H9 (cell line): Measurements from ENCODE around the gene HORMAD2. TPM values are rescaled to one million over a fixed set of nuclear protein-coding genes. Genes with fewer than 3 reads are reported as not detected.

Experiments
- DNase-seq: peaks from one replicate; pipeline ENCODE4 v3.0.0-alpha.2; 2017
- H2AFZ ChIP-seq: one replicate; pipeline ENCODE4 v1.6.1; 2013; ENCODE audit warnings: mild to moderate bottlenecking, low read length, control low read depth, moderate library complexity
- H2AK5ac ChIP-seq: 2 replicates; pipeline ENCODE4 v1.6.1; 2013; ENCODE audit warnings: low read length, control low read depth, mixed read lengths; ENCODE audit not compliant: insufficient read length
- H2BK120ac ChIP-seq: one replicate; pipeline ENCODE4 v1.6.1; 2013; ENCODE audit warnings: low read depth, mild to moderate bottlenecking, low read length, control low read depth, inconsistent platforms; ENCODE audit not compliant: poor library complexity, severe bottlenecking
- H2BK12ac ChIP-seq: 2 replicates; pipeline ENCODE4 v1.6.1; 2013; ENCODE audit warnings: low read length, control low read depth, mixed read lengths, low read depth; ENCODE audit not compliant: insufficient read length
- H2BK15ac ChIP-seq: 2 replicates; pipeline ENCODE4 v1.6.1; 2013; ENCODE audit warnings: low read depth, low read length, control low read depth
- H2BK20ac ChIP-seq: one replicate; pipeline ENCODE4 v1.6.1; 2013; ENCODE audit warnings: low read depth, mild to moderate bottlenecking, low read length, control low read depth, inconsistent platforms; ENCODE audit not compliant: poor library complexity, severe bottlenecking
- H2BK5ac ChIP-seq: 2 replicates; pipeline ENCODE4 v1.6.1; 2013; ENCODE audit warnings: low read length, control low read depth, mixed read lengths; ENCODE audit not compliant: insufficient read length
- H3K14ac ChIP-seq: 2 replicates; pipeline ENCODE4 v1.6.1; 2013; ENCODE audit warnings: low read length, control low read depth; ENCODE audit not compliant: insufficient read depth
- H3K18ac ChIP-seq: 2 replicates; pipeline ENCODE4 v1.6.1; 2013; ENCODE audit warnings: low read depth, mild to moderate bottlenecking, mixed read lengths, low read length, control low read depth; ENCODE audit not compliant: insufficient read length
- H3K23ac ChIP-seq: 2 replicates; pipeline ENCODE4 v1.6.1; 2013; ENCODE audit warnings: low read length, control low read depth, mixed read lengths, low read depth; ENCODE audit not compliant: insufficient read length
- H3K23me2 ChIP-seq: 2 replicates; pipeline ENCODE4 v1.6.1; 2013; ENCODE audit warnings: low read depth, mild to moderate bottlenecking, mixed read lengths, low read length, control low read depth; ENCODE audit not compliant: insufficient read length, poor library complexity, severe bottlenecking
- H3K27ac ChIP-seq: 2 replicates; pipeline ENCODE4 v1.5.1; 2013; ENCODE audit warnings: low read length, control low read depth, mixed read lengths, low read depth; ENCODE audit not compliant: insufficient read length
- H3K27me3 ChIP-seq: 2 replicates; pipeline ENCODE4 v1.6.1; 2013; ENCODE audit warnings: low read length, control low read depth, inconsistent platforms; ENCODE audit not compliant: insufficient read depth
- H3K4ac ChIP-seq: 2 replicates; pipeline ENCODE4 v1.6.1; 2013; ENCODE audit warnings: low read depth, mild to moderate bottlenecking, control low read depth, inconsistent platforms, low read length, moderate library complexity
- H3K4me1 ChIP-seq: 2 replicates; pipeline ENCODE4 v1.6.1; 2013; ENCODE audit warnings: low read length, control low read depth, inconsistent platforms; ENCODE audit not compliant: insufficient read depth
- H3K4me2 ChIP-seq: 2 replicates; pipeline ENCODE4 v1.6.1; 2013; ENCODE audit warnings: low read length, control low read depth, mixed read lengths; ENCODE audit not compliant: insufficient read length, insufficient read depth
- H3K56ac ChIP-seq: 2 replicates; pipeline ENCODE4 v1.6.1; 2013; ENCODE audit warnings: low read depth, mild to moderate bottlenecking, mixed read lengths, low read length, control low read depth; ENCODE audit not compliant: insufficient read length
- H3K79me1 ChIP-seq: 2 replicates; pipeline ENCODE4 v1.6.1; 2013; ENCODE audit warnings: low read depth, mild to moderate bottlenecking, moderate library complexity, low read length, control low read depth, inconsistent platforms; ENCODE audit not compliant: insufficient read depth, poor library complexity, severe bottlenecking
- H3K79me2 ChIP-seq: 2 replicates; pipeline ENCODE4 v1.6.1; 2013; ENCODE audit warnings: low read length, control low read depth, inconsistent platforms; ENCODE audit not compliant: insufficient read depth
- H3K9ac ChIP-seq: 2 replicates; pipeline ENCODE4 v1.6.1; 2013; ENCODE audit warnings: low read length, control low read depth, mixed read lengths; ENCODE audit not compliant: insufficient read length; ENCODE audit errors: extremely low read depth
- H3K9me3 ChIP-seq: one replicate; pipeline ENCODE4 v1.6.1; 2013; ENCODE audit warnings: low read depth, low read length, inconsistent platforms; ENCODE audit not compliant: control insufficient read depth
- H3T11ph ChIP-seq: one replicate; pipeline ENCODE4 v1.6.1; 2013; ENCODE audit warnings: mild to moderate bottlenecking, low read length, control low read depth, inconsistent platforms
- H4K20me1 ChIP-seq: one replicate; pipeline ENCODE4 v1.6.1; 2013; ENCODE audit not compliant: control insufficient read depth, insufficient read length, insufficient read depth
- H4K5ac ChIP-seq: 2 replicates; pipeline ENCODE4 v1.6.1; 2013; ENCODE audit warnings: low read depth, mild to moderate bottlenecking, mixed read lengths, low read length, control low read depth; ENCODE audit not compliant: insufficient read length
- H4K8ac ChIP-seq: replicated peaks from 2 replicates; pipeline ENCODE4 v1.6.1; 2013; ENCODE audit warnings: low read length, control low read depth, mixed read lengths, low read depth; ENCODE audit not compliant: insufficient read length
- H4K91ac ChIP-seq: 2 replicates; pipeline ENCODE4 v1.6.1; 2013; ENCODE audit warnings: low read depth, mild to moderate bottlenecking, moderate library complexity, mixed read lengths, low read length, control low read depth; ENCODE audit not compliant: insufficient read length
- H3K27ac Mint-ChIP-seq, 3 experiments: 2 replicates in 2 of 3; 3 replicates in 1 of 3; pipeline ENCODE4 v1.8.0; 2020 to 2021; ENCODE audit warnings: mixed read lengths in 3 of 3, mild to moderate bottlenecking in 1 of 3, moderate library complexity in 1 of 3
- H3K27me3 Mint-ChIP-seq: 2 replicates; pipeline ENCODE4 v1.8.0; 2021; ENCODE audit warnings: low read depth, mild to moderate bottlenecking, moderate library complexity, mixed read lengths
- H3K36me3 Mint-ChIP-seq, 3 experiments: 2 replicates in 2 of 3; 3 replicates in 1 of 3; pipeline ENCODE4 v1.8.0; 2020 to 2021; ENCODE audit warnings: low read depth in 3 of 3, mixed read lengths in 3 of 3; ENCODE audit not compliant: insufficient read depth in 1 of 3
- H3K4me1 Mint-ChIP-seq, 2 experiments: 2 replicates each; pipeline ENCODE4 v1.8.0; 2020; ENCODE audit warnings: mixed read lengths in 2 of 2
- H3K4me3 Mint-ChIP-seq, 2 experiments: 2 replicates in 1 of 2; 3 replicates in 1 of 2; pipeline ENCODE4 v1.8.0; 2020 to 2021; ENCODE audit warnings: mild to moderate bottlenecking in 2 of 2, mixed read lengths in 2 of 2, moderate library complexity in 1 of 2
- H3K9me3 Mint-ChIP-seq, 2 experiments: 2 replicates in 1 of 2; 3 replicates in 1 of 2; pipeline ENCODE4 v1.8.0; 2020; ENCODE audit warnings: mild to moderate bottlenecking in 2 of 2, mixed read lengths in 2 of 2, moderate library complexity in 1 of 2
- CTCF ChIP-seq: fragments of 200-600 bp; sonication (generic); conservative IDR thresholded peaks from 3 replicates; pipeline ENCODE4 v1.8.0; 2021; ENCODE audit warnings: antibody characterized with exemption, mild to moderate bottlenecking
- WGBS: extraction: QIAGEN DNeasy Blood & Tissue Kit; methylation state at CpG from one replicate; pipeline ENCODE4 v1.1.7; 2013; ENCODE audit warnings: missing lambda C conversion rate, low lambda C conversion rate, mixed read lengths; ENCODE audit not compliant: insufficient read length; ENCODE audit errors: extremely low coverage; 5-methylcytosine and 5-hydroxymethylcytosine counted together
- total RNA-seq: library from RNA; stranded (reverse); gene quantifications from 2 replicates; pipeline ENCODE4 v1.2.1, GENCODE V29; 2021

Gene HORMAD2
- total RNA-seq, 1 experiment from 2014 or later, result not detected

DNA sequence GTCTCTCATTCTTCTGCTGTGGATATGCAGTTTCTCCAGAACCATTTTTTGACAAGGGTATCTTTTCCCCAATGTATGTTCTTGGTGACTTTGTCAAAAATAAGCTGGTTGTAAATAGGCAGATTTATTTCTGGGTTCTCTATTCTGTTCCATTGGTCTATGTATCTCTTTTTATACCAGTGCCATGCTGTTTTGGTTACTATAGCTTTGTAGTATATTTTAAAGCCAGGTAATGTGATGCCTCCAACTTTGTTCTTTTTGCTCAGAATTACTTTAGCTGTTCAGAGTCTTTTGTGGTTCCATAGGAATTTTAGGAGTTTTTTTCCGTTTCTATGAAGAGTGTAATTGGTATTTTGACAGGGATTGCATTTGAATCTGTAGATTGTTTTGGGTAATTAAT, 12.4 kb downstream of the HORMAD2 start:
- Histone ChIP-seq H4K20me1 (no peaks in the 10 kb centered on the region), H2BK12ac (no peak overlapping the region), H3K23ac (no peak overlapping the region), H3K4ac (no peak overlapping the region), H3K79me1 (no peaks in the 10 kb centered on the region), H3K79me2 (no peaks in the 10 kb centered on the region), H3K14ac (no peak overlapping the region), H3K9me3 (no peaks in the 10 kb centered on the region), H2BK120ac (no peak overlapping the region), H4K91ac (no peak overlapping the region), H4K5ac (no peak overlapping the region), H3K18ac (no peak overlapping the region), H4K8ac (no peak overlapping the region), H2AK5ac (no peak overlapping the region), H3T11ph (no peak overlapping the region), H3K9ac (no peak overlapping the region), H3K4me2 (no peak overlapping the region), H3K23me2 (no peaks in the 10 kb centered on the region), H3K27me3 (no peaks in the 10 kb centered on the region), H3K4me1 (no peaks in the 10 kb centered on the region), H2BK20ac (no peak overlapping the region), H2BK5ac (no peak overlapping the region), H2BK15ac (no peak overlapping the region), H3K56ac (no peak overlapping the region), H2AFZ (no peak overlapping the region), H3K27ac (no peak overlapping the region)
- DNase-seq, result no peak
- no peak overlapping the region for H3K4me3 Mint-ChIP-seq
- no peaks in the 10 kb centered on the region; the same call in 1 of the 2 replicates for H3K27me3 Mint-ChIP-seq
- H3K4me1 Mint-ChIP-seq, result no peaks in the 10 kb centered on the region
- no peaks in the 10 kb centered on the region for H3K36me3 Mint-ChIP-seq
- no peak overlapping the region for H3K27ac Mint-ChIP-seq
- TF ChIP-seq CTCF, result no peak
- H3K9me3 Mint-ChIP-seq, result peaks cover 18 to 28% of the 10 kb centered on the region in 2 experiments
- no CpG with 5 or more reads among the region's 1 CpG for WGBS
